ENCODE measurements around the gene ASCL2. TPM values are rescaled to one million over a fixed set of nuclear protein-coding genes. Genes with fewer than 3 reads are reported as not detected.

ASCL2 gene
- total RNA-seq, 3 donors from 2014 or later (not counting 1 experiment from before 2014, with no cell fraction given) = 10.8 to 16.8 (median 16.0) TPM

DNA sequence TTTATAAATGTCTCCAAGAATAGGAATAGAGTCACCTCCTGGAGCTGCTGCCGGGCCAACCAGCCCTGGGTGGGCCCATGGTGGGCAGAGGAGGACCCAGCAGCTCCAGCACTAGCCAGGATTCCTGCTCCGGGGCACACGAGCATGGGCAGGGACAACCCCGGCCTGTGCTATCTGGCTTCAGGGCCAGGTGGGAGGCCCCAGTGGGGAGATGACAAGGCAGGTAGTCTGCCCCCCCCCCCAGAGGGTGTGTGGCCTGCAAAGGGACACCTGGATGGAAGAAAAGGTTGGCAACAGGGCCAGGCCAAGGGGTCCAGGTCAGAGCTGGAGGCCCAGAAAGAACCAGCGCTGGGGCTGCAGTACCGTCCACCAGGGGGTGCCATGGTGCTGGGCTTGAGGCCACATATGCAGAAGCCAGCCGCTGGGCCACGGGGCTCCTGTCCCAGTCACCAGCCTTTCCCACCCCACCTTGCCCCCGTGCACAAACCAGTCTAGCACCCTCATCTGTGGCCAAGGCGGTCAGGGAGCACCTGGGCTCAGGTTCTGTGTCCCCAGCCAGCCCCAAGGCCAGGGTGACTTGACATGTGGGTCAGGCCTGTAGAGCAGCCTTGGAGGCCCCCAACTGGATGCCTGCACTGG lies 34.9 kb upstream of the ASCL2 start:
- Histone ChIP-seq H3K4me3 (ENCODE audit: low read length) (peak overlapping the region; percentile 26), H3K9me3 (ENCODE audit: control insufficient read depth, insufficient read depth, low read length) (no peaks in the 10 kb centered on the region), H3K27ac (ENCODE audit: low read length) (peak overlapping the region; percentile 42), H3K27me3 (ENCODE audit: control insufficient read depth, insufficient read depth, low read length) (no peaks in the 10 kb centered on the region), H3K36me3 (ENCODE audit: control insufficient read depth, insufficient read depth, low read length) (peaks cover 11% of the 10 kb centered on the region), H3K4me1 (ENCODE audit: control insufficient read depth, insufficient read depth, low read length) (peaks cover 76% of the 10 kb centered on the region)
- H3K36me3 Mint-ChIP-seq = no peaks in the 10 kb centered on the region
- TF ChIP-seq, protein P1, sequence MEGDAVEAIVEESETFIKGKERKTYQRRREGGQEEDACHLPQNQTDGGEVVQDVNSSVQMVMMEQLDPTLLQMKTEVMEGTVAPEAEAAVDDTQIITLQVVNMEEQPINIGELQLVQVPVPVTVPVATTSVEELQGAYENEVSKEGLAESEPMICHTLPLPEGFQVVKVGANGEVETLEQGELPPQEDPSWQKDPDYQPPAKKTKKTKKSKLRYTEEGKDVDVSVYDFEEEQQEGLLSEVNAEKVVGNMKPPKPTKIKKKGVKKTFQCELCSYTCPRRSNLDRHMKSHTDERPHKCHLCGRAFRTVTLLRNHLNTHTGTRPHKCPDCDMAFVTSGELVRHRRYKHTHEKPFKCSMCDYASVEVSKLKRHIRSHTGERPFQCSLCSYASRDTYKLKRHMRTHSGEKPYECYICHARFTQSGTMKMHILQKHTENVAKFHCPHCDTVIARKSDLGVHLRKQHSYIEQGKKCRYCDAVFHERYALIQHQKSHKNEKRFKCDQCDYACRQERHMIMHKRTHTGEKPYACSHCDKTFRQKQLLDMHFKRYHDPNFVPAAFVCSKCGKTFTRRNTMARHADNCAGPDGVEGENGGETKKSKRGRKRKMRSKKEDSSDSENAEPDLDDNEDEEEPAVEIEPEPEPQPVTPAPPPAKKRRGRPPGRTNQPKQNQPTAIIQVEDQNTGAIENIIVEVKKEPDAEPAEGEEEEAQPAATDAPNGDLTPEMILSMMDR (IDR thresholded peaks at IDR 0.05) = peak; percentile 65
- H3K27me3 Mint-ChIP-seq (ENCODE audit: low read depth in 2 of 2) = no peaks in the 10 kb centered on the region
- WGBS (ENCODE audit: insufficient coverage) = 28% methylated on average over 10 of the region's 10 CpGs
- intact Hi-C loops (cut with micrococcal nuclease) = loop anchor here (1.0 kb wide), 1 partner anchor 115 kb away; no protein-coding TSS in a partner anchor
- ATAC-seq (peak; percentile 16 to 66 (median 61)), DNase-seq (peak; percentile 74 to 90)
- no peaks in the 10 kb centered on the region for H3K9me3 Mint-ChIP-seq
- H3K4me3 Mint-ChIP-seq = peak overlapping the region; percentile 98
- peaks cover 17 to 63% of the 10 kb centered on the region in 2 donors for H3K4me1 Mint-ChIP-seq
- H3K27ac Mint-ChIP-seq = peak overlapping the region; percentile 86 to 96

DNA sequence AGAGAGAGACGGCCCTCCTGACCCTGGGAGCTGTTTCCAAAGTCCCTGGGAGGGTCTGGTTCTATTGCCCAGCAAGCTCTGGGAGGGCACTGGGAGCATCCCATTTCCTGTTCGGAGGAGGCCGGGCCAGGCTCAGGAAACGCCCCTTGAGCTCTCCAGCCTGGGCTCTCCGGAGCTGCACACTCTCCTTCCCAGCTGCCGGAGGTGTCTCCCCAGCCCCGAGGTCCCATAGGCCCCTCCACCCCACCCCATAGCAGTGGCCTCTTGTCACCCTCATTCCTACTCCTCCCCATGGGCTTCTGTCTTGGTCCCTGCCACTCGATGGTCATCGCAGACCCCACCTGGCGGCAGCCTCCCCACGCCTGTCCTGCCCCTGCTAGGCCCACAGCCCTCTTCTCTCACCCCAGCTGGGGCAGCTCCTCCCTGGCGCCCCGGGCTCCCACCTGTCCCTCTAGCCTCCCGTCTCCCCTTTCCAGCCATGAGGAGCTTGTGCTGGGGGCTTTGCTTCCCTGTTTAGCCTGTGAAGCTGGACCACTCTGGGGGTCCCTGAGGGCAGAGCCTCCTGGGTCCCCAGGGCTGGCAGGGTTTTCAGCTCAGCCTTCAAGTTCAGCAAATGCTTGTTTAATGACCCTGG lies 34.2 kb upstream of the ASCL2 start:
- Mint-ChIP-seq H3K4me1 (peaks cover 17 to 66% of the 10 kb centered on the region in 2 donors), H3K4me3 (peak overlapping the region; percentile 98), H3K9me3 (no peaks in the 10 kb centered on the region), H3K27ac (peak overlapping the region; percentile 86 to 96), H3K36me3 (no peaks in the 10 kb centered on the region), H3K27me3 (ENCODE audit: low read depth in 2 of 2) (no peaks in the 10 kb centered on the region)
- TF ChIP-seq, protein P1 (IDR thresholded peaks at IDR 0.05) = no peak
- H3K36me3 ChIP-seq (ENCODE audit: control insufficient read depth, insufficient read depth, low read length) = peaks cover 11% of the 10 kb centered on the region
- intact Hi-C loops (cut with micrococcal nuclease) = loop anchor here (1.0 to 5.0 kb wide), 2 partner anchors 37 to 116 kb away; no protein-coding TSS in a partner anchor
- DNase-seq (peak in 1 of 2 donors; percentile 13), ATAC-seq (no peak)
- WGBS (ENCODE audit: insufficient coverage) = 81% methylated on average over 14 of the region's 14 CpGs
- peaks cover 80% of the 10 kb centered on the region for H3K4me1 ChIP-seq (ENCODE audit: control insufficient read depth, insufficient read depth, low read length)
- H3K9me3 ChIP-seq (ENCODE audit: control insufficient read depth, insufficient read depth, low read length) = no peaks in the 10 kb centered on the region
- no peak overlapping the region for H3K4me3 ChIP-seq (ENCODE audit: low read length)
- H3K27ac ChIP-seq (ENCODE audit: low read length) = peak overlapping the region; percentile 62
- no peaks in the 10 kb centered on the region for H3K27me3 ChIP-seq (ENCODE audit: control insufficient read depth, insufficient read depth, low read length)

DNA sequence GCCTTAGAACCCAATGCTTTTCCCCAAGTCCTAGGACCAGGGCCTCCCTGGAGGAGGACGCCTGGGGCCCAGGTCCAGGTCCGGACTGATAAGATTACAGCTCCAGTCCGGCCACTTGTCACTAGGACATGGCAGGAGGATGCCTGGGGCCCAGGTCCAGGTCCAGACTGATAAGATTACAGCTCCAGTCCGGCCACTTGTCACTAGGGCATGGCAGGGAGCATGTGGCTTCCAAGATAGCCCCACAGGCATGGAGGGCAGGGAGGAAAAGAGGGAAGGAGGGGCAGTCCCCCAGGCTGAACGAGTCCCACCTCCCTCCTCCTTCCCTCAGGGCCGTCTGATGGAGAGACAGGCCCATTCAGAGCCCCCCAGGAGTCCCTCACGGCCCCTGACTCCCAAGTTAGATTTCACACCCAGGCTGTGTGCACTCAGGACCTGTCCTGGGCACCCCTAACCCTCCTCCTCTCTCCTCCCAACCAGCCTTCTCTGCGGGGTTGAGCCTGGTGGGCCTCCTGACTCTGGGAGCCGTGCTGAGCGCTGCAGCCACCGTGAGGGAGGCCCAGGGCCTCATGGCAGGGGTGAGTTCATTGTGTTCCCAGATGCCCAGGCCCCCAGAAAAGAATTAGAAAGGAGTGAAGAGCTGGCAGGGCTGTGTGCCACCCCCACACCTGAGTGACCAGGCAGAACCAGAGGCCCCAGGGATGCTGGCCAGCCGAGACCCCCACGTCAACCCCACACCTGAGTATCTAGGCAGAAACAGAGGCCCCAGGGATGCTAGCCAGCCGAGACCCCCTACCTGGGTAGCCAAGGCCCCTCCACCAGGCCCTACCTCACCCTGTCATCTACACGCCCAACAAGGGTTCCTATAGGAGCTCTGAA lies 33.5 kb upstream of the ASCL2 start:
- Mint-ChIP-seq H3K36me3 (no peaks in the 10 kb centered on the region), H3K27ac (peak overlapping the region; percentile 86 to 96), H3K4me1 (peaks cover 22 to 74% of the 10 kb centered on the region in 2 donors), H3K27me3 (ENCODE audit: low read depth in 2 of 2) (no peaks in the 10 kb centered on the region), H3K4me3 (peak overlapping the region; percentile 98), H3K9me3 (no peaks in the 10 kb centered on the region)
- no peaks in the 10 kb centered on the region for H3K9me3 ChIP-seq (ENCODE audit: control insufficient read depth, insufficient read depth, low read length)
- WGBS (ENCODE audit: insufficient coverage) = 79% methylated on average over 14 of the region's 15 CpGs
- DNase-seq (peak in 1 of 2 donors; percentile 15), ATAC-seq (no peak)
- peak overlapping the region; percentile 62 for H3K27ac ChIP-seq (ENCODE audit: low read length)
- H3K36me3 ChIP-seq (ENCODE audit: control insufficient read depth, insufficient read depth, low read length) = peaks cover 19% of the 10 kb centered on the region
- H3K4me1 ChIP-seq (ENCODE audit: control insufficient read depth, insufficient read depth, low read length) = peaks cover 88% of the 10 kb centered on the region
- TF ChIP-seq, protein P1 (IDR thresholded peaks at IDR 0.05) = no peak
- no peaks in the 10 kb centered on the region for H3K27me3 ChIP-seq (ENCODE audit: control insufficient read depth, insufficient read depth, low read length)
- intact Hi-C loops (cut with micrococcal nuclease) = loop anchor here (5.0 kb wide), 1 partner anchor 37 kb away; no protein-coding TSS in a partner anchor
- H3K4me3 ChIP-seq (ENCODE audit: low read length) = peak overlapping the region; percentile 84

Data from natural killer cell (primary cell).